WTC11 (cell line): Measurements from ENCODE around the gene TRIM46.

Experiments used
- ATF1 ChIP-seq: sonication (generic); formaldehyde crosslinking; IDR thresholded peaks from 2 replicates; pipeline ENCODE4 v1.8.1; 2023; ENCODE audit warnings: mild to moderate bottlenecking, moderate library complexity, missing genetic modification reagents
- ATF2 ChIP-seq: sonication (generic); formaldehyde crosslinking; IDR thresholded peaks from 2 replicates; pipeline ENCODE4 v1.8.1; 2022; ENCODE audit warnings: low read depth, missing genetic modification reagents, borderline replicate concordance
- ATF3 ChIP-seq: sonication (generic); formaldehyde crosslinking; conservative IDR thresholded peaks from 2 replicates; pipeline ENCODE4 v1.8.1; 2022; ENCODE audit warnings: mild to moderate bottlenecking, missing genetic modification reagents
- CTCF ChIP-seq: fragments of 200-600 bp; IDR thresholded peaks from 2 replicates; pipeline ENCODE4 v1.8.0; 2022; ENCODE audit warnings: antibody characterized with exemption
- E2F1 ChIP-seq: sonication (generic); formaldehyde crosslinking; IDR thresholded peaks from 2 replicates; pipeline ENCODE4 v1.8.0; 2022; ENCODE audit warnings: mild to moderate bottlenecking, missing genetic modification reagents
- ELF4 ChIP-seq: sonication (generic); formaldehyde crosslinking; IDR thresholded peaks from 2 replicates; pipeline ENCODE4 v1.8.1; 2022; ENCODE audit warnings: low read depth, mild to moderate bottlenecking, moderate library complexity, missing genetic modification reagents
- ETV6 ChIP-seq: sonication (generic); formaldehyde crosslinking; IDR thresholded peaks from 2 replicates; pipeline ENCODE4 v1.8.1; 2022; ENCODE audit warnings: mild to moderate bottlenecking, missing genetic modification reagents
- MAX ChIP-seq: sonication (generic); formaldehyde crosslinking; IDR thresholded peaks from 2 replicates; pipeline ENCODE4 v1.8.0; 2022; ENCODE audit warnings: mild to moderate bottlenecking, missing genetic modification reagents
- MLX ChIP-seq: sonication (generic); formaldehyde crosslinking; IDR thresholded peaks from 2 replicates; pipeline ENCODE4 v1.8.1; 2023; ENCODE audit warnings: mild to moderate bottlenecking, missing genetic modification reagents, moderate library complexity
- MXD4 ChIP-seq: fragments of 250-450 bp; sonication (Bioruptor Pico); IDR thresholded peaks from 2 replicates; pipeline ENCODE4 v1.8.0; 2021; ENCODE audit warnings: mild to moderate bottlenecking, moderate library complexity, borderline replicate concordance
- NFE2L1 ChIP-seq: sonication (generic); formaldehyde crosslinking; IDR thresholded peaks from 2 replicates; pipeline ENCODE4 v1.8.1; 2023; ENCODE audit warnings: missing genetic modification reagents
- RELA ChIP-seq: sonication (generic); formaldehyde crosslinking; IDR thresholded peaks from 2 replicates; pipeline ENCODE4 v1.8.1; 2022; ENCODE audit warnings: missing genetic modification reagents, mild to moderate bottlenecking, borderline replicate concordance
- SP1 ChIP-seq: sonication (generic); formaldehyde crosslinking; conservative IDR thresholded peaks from 2 replicates; pipeline ENCODE4 v1.8.1; 2022; ENCODE audit warnings: missing genetic modification reagents
- TP53 ChIP-seq: sonication (generic); formaldehyde crosslinking; IDR thresholded peaks from 2 replicates; pipeline ENCODE4 v1.8.1; 2023; ENCODE audit warnings: mild to moderate bottlenecking, missing genetic modification reagents

GRCh38 chr1:155191904-155192303 lies 18.3 kb downstream of the TRIM46 start:
- no peak for TF ChIP-seq CTCF
- no peak for TF ChIP-seq RELA (CRISPR knock-in tag)
- no peak for TF ChIP-seq ATF2 (CRISPR knock-in tag)
- no peak for TF ChIP-seq MAX (CRISPR knock-in tag)
- TF ChIP-seq ATF3 (CRISPR knock-in tag), result no peak
- TF ChIP-seq ATF1 (CRISPR knock-in tag), result no peak
- no peak for TF ChIP-seq MXD4 (CRISPR knock-in tag)
- TF ChIP-seq TP53 (CRISPR knock-in tag), result no peak
- TF ChIP-seq ETV6 (CRISPR knock-in tag), result no peak
- TF ChIP-seq NFE2L1 (CRISPR knock-in tag), result no peak
- TF ChIP-seq MLX (CRISPR knock-in tag), result no peak
- TF ChIP-seq SP1, result no peak
- no peak for TF ChIP-seq ELF4 (CRISPR knock-in tag)
- no peak for TF ChIP-seq E2F1 (CRISPR knock-in tag)
